PFSK-1 (cell line): ENCODE results near the gene PSPH.

Source experiments
- FOXP2 ChIP-seq: optimal IDR thresholded peaks from 2 replicates; pipeline ENCODE3; 2011; ENCODE audit warnings: borderline replicate concordance, control low read depth, inconsistent platforms; ENCODE audit not compliant: insufficient read depth; ENCODE audit errors: extremely low read length, extremely low read depth
- POLR2AphosphoS5 ChIP-seq: IDR thresholded peaks from 2 replicates; pipeline ENCODE4 v1.6.1; 2012; ENCODE audit warnings: low read depth, mild to moderate bottlenecking, control low read depth, low read length, moderate library complexity
- SIN3A ChIP-seq: IDR thresholded peaks from 2 replicates; pipeline ENCODE4 v1.6.1; 2012; ENCODE audit warnings: mild to moderate bottlenecking, low read length, moderate library complexity, borderline replicate concordance; ENCODE audit not compliant: insufficient read depth
- TAF1 ChIP-seq: IDR thresholded peaks from 2 replicates; pipeline ENCODE4 v1.6.1; 2012; ENCODE audit warnings: low read length, control low read depth, borderline replicate concordance; ENCODE audit not compliant: insufficient read depth
- TF ChIP-seq, protein P1 (sequence below), 2 experiments: IDR thresholded peaks; 2 replicates each; pipeline versions ENCODE4 v1.6.1 to v1.8.0; 2011 to 2012; ENCODE audit warnings: low read depth in 2 of 2, low read length in 2 of 2, control low read depth in 1 of 2, inconsistent platforms in 1 of 2, mild to moderate bottlenecking in 1 of 2, moderate library complexity in 1 of 2; ENCODE audit not compliant: insufficient read depth in 1 of 2

PSPH gene

DNA sequence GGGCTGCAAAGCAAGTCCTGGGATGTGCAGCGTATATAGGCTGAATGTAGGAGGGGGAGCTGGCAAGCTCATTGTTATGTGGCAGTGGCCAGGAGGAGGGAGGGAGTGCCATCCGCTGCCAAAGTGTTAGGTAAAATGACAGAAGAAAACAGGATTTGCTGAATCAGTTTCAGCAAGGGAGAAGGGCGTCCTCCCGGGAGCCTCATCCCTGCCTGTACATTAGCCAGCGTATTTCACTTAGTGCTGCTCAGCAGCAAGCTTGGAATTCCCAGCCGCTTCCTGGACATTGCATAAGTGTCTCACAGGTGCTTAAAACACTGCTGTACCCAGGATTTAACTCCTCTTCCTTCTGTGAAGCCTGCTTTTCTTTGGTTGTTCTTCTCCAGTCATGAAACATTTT, 84.4 kb downstream of the PSPH start:
- TF ChIP-seq, protein P1, sequence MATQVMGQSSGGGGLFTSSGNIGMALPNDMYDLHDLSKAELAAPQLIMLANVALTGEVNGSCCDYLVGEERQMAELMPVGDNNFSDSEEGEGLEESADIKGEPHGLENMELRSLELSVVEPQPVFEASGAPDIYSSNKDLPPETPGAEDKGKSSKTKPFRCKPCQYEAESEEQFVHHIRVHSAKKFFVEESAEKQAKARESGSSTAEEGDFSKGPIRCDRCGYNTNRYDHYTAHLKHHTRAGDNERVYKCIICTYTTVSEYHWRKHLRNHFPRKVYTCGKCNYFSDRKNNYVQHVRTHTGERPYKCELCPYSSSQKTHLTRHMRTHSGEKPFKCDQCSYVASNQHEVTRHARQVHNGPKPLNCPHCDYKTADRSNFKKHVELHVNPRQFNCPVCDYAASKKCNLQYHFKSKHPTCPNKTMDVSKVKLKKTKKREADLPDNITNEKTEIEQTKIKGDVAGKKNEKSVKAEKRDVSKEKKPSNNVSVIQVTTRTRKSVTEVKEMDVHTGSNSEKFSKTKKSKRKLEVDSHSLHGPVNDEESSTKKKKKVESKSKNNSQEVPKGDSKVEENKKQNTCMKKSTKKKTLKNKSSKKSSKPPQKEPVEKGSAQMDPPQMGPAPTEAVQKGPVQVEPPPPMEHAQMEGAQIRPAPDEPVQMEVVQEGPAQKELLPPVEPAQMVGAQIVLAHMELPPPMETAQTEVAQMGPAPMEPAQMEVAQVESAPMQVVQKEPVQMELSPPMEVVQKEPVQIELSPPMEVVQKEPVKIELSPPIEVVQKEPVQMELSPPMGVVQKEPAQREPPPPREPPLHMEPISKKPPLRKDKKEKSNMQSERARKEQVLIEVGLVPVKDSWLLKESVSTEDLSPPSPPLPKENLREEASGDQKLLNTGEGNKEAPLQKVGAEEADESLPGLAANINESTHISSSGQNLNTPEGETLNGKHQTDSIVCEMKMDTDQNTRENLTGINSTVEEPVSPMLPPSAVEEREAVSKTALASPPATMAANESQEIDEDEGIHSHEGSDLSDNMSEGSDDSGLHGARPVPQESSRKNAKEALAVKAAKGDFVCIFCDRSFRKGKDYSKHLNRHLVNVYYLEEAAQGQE (IDR thresholded peaks at IDR 0.05; ENCODE audit: insufficient read depth in 1 of 2, low read depth in 2 of 2, low read length in 2 of 2): no peak
- TF ChIP-seq TAF1: no peak
- no peak for TF ChIP-seq POLR2AphosphoS5
- TF ChIP-seq SIN3A: no peak
- no peak for TF ChIP-seq FOXP2

DNA sequence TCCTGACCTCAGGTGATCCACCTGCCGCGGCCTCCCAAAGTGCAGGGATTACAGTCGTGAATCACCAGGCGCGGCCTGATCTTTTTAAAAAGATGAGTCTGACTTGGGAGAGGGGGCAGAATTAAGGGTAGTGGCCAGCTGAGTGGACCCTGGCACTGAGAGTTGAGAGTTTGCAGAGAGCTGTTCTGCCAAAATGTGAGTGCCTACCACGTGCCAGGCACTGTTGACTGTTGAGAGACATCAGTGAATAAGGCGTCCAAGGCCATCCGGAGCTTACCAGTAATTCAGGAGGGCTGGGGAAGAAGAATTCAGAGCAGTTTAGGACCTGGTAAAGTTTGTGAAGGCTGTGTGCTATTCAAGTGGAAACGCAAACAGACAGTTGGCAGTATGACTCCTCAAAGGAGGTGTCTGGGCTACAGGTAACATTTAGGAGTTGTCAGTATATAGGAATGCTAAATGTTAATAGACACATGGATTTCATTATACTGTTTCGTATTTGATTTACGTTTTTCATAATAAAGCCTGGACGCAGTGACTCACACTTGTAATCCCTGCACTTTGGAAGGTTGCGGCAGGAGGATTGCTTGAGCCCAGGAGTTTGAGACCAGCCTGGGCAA, 85.3 kb downstream of the PSPH start:
- TF ChIP-seq TAF1 (no peak), SIN3A (no peak), FOXP2 (no peak), POLR2AphosphoS5 (no peak)
- TF ChIP-seq, protein P1 (IDR thresholded peaks at IDR 0.05; ENCODE audit: insufficient read depth in 1 of 2, low read depth in 2 of 2, low read length in 2 of 2): no peak

DNA sequence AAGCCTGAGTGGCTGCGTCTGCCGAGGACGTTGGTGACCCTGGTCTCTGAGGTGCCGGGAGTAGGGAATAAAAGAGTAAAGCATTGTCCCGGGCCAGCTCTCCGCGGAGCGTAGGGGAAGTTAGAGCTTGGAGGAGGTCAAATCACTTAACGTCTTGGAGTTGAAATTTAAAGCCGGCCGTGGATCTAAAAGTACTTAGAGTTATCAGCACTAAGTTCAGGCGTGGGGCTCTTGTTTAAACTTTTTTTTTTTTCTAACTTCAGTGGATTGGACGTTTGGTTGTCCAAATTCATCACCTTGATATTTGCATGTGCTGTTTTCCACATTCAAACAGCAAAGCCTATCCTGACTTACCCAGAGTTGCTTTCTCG, 86.2 kb downstream of the PSPH start:
- TF ChIP-seq, protein P1 (IDR thresholded peaks at IDR 0.05; ENCODE audit: insufficient read depth in 1 of 2, low read depth in 2 of 2, low read length in 2 of 2): no peak
- TF ChIP-seq FOXP2 (no peak), SIN3A (no peak), POLR2AphosphoS5 (no peak), TAF1 (0 out of 2 replicates have a peak, but pooled peaks have one; percentile 24)

DNA sequence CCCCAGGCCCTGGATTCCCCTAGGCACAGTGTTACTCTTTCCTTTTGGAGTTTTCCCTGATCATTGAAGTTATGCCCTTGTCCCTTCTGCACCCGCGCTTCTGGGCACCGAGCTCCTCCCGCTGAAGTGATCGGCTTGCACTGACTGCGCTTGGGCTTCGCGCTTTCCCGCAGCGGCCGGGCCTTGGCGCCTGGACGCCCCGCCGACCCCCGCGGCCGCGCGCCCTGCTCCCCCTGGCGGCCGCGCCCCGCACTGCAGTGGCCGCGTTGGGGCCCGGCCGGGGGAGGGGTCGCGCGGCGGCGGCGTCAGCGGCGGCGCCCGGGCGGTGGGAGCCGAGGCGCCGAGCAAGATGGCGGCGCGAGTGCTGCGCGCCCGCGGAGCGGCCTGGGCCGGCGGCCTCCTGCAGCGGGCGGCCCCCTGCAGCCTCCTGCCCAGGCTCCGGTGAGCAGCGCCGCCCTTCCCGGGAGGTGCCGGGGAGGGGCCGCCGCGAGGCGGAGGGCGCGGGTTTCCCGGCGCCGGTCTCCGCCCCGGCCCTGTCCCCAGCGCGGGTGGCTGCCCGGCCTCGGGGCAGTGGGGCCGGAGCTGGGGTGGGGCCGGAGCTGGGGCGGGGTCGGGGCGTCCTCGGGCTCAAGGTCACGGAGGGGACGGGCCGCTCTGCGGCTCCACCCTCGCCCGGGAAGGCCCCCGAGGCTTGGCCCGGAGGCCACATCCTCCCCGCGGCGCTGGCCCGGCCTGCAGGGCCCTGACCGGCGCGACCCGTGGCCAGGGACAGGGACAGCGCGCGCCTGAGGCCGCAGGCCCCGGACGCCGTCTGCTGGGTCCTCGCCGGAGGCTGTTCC, 86.8 kb downstream of the PSPH start, which contains the start of gene NIPSNAP2:
Gene NIPSNAP2 (plus strand): TSS at position 325 of the 839 bp plus-strand sequence. CDS start 25 bp downstream, at position 350.
- TF ChIP-seq POLR2AphosphoS5 (peak; percentile 55; the same call in 1 of the 2 replicates), TAF1 (no peak), FOXP2 (peak; percentile 24), SIN3A (no peak)
- TF ChIP-seq, protein P1 (IDR thresholded peaks at IDR 0.05; ENCODE audit: insufficient read depth in 1 of 2, low read depth in 2 of 2, low read length in 2 of 2): no peak
